ENCODE data around the gene NUDT17. TPM values are rescaled to one million over a fixed set of nuclear protein-coding genes. Genes with fewer than 3 reads are reported as not detected.

Gene NUDT17
- total RNA-seq (1 to 10 TPM; 1.4 to 2.9 (median 1.7) TPM), polyA plus RNA-seq (1 to 10 TPM; 1.6 to 2.7 (median 1.9) TPM)
- long read RNA-seq, donor 1 = 0 reads
- long read RNA-seq, donor 2, partial matches to known transcripts = 1 of 3 reads
- long read RNA-seq, donor 2, other reads (novel, unspliced or antisense) = 2 of 3 reads

DNA sequence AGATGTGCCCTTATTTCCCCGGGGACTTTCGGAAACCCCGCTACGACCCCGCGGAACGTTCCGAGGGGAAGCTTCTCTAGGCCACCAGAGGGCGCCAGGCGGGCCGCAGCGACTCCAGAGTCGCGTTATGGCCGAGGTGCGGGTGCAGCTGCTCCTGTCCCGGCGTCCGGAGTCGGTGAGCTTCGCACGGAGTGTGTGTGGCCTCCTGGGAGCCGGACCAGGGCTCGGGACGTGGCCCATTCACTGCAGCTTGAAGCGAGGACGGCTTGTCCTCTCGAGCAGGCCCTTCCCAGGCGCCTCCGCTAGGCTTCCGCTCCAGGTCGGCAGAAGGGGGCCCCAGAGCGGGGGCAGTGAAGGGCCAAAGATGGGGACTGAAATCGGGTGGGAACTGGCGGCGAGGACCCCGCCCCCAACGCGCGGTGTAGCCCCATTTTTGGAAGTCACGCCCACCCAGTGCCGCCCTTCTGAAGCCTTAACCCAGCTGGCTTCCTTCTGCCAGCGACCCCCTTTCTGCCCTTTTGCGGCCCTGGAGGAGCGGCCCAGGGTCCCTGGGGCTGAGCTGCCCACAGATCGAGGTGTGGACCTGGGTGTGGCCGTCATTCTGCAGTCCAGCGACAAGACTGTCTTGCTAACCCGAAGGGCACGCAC lies at the start of gene NUDT17:
Gene NUDT17 (plus strand): TSS at position 117 of the 648 bp plus-strand sequence. CDS start 11 bp downstream, at position 128.
- Histone ChIP-seq H3K27ac (peak within 1 kb of the TSS; percentile 78), H3K9me3 (no peaks in the 10 kb centered on the region), H3K4me3 (peak within 1 kb of the TSS; percentile 78), H3K36me3 (ENCODE audit: insufficient read depth in 1 of 2, low read depth in 1 of 2) (peaks cover 17 to 64% of the 10 kb centered on the region in 2 donors), H3K4me1 (peaks cover 10% of the 10 kb centered on the region), H3K27me3 (ENCODE audit: insufficient read depth in 3 of 3, low read length in 2 of 3) (no peaks in the 10 kb centered on the region)
- ATAC-seq (peak; percentile 87 to 94 (median 90)), DNase-seq (peak; percentile 84 to 92)
- TF ChIP-seq, protein P1, sequence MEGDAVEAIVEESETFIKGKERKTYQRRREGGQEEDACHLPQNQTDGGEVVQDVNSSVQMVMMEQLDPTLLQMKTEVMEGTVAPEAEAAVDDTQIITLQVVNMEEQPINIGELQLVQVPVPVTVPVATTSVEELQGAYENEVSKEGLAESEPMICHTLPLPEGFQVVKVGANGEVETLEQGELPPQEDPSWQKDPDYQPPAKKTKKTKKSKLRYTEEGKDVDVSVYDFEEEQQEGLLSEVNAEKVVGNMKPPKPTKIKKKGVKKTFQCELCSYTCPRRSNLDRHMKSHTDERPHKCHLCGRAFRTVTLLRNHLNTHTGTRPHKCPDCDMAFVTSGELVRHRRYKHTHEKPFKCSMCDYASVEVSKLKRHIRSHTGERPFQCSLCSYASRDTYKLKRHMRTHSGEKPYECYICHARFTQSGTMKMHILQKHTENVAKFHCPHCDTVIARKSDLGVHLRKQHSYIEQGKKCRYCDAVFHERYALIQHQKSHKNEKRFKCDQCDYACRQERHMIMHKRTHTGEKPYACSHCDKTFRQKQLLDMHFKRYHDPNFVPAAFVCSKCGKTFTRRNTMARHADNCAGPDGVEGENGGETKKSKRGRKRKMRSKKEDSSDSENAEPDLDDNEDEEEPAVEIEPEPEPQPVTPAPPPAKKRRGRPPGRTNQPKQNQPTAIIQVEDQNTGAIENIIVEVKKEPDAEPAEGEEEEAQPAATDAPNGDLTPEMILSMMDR (IDR thresholded peaks at IDR 0.05) = peak; percentile 92
- intact Hi-C loops (cut with DNase I) = loop anchor here (1.0 to 5.0 kb wide), 3 partner anchors 67 to 168 kb away; partner anchors contain the start of gene ITGA10 (in 1 of the 2)
- 2 to 3% (median 2%) methylated on average over 47 to 50 of the region's 50 CpGs for WGBS, 3 donors

DNA sequence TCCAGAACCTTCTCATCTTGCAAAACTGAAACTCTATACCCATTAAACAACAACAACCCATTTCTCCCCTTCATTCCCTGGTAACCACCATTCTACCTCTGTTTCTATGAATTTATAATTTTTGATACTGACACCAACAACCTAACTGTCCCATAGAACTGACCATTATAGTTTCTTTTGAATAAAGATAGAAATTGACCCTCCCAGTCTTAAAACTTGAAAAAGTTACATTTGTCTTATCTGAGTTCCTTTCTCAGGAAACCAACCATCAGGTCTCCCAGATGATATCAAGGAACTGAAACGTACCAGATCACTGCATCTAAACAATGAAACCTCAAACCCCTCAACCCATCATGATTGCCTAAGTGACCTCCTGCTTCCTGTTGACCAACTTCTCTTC lies 48.7 kb upstream of the NUDT17 start:
- no peak for DNase-seq
- peaks cover 0 to 15% of the 10 kb centered on the region in 2 donors for H3K36me3 ChIP-seq (ENCODE audit: insufficient read depth in 1 of 2, low read depth in 1 of 2)
- no peak overlapping the region for H3K27ac ChIP-seq
- no peak overlapping the region for H3K4me3 ChIP-seq
- intact Hi-C loops (cut with DNase I) = no loop called here
- no peak for ATAC-seq
- H3K9me3 ChIP-seq = peaks cover 13% of the 10 kb centered on the region
- TF ChIP-seq, protein P1 (IDR thresholded peaks at IDR 0.05) = no peak
- WGBS, 3 donors = 28 to 90% (median 40%) methylated on average over 1 of the region's 1 CpG
- no peaks in the 10 kb centered on the region for H3K27me3 ChIP-seq (ENCODE audit: insufficient read depth in 3 of 3, low read length in 2 of 3)
- H3K4me1 ChIP-seq = peaks cover 14% of the 10 kb centered on the region

DNA sequence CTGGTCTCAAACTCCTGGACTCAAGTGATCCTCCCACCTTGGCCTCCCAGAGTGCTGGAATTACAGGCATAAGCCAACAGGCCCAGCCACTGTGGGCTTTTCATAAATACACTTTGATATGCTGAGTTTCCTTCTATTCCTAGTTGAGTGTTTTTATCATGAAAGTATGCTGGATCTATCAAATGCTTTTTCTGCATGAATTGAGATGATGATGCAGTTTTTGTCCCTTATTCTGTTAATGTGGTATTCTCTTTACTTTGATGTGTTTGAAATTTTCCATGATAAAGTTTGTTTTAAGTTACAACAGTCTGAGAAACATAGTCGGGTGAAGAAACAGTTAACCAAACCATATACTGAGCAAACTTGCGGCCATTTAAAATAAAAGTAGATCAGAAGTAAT lies 45.6 kb upstream of the NUDT17 start:
- Histone ChIP-seq H3K4me3 (no peak overlapping the region), H3K27me3 (ENCODE audit: insufficient read depth in 3 of 3, low read length in 2 of 3) (no peaks in the 10 kb centered on the region), H3K4me1 (peaks cover 41% of the 10 kb centered on the region), H3K36me3 (ENCODE audit: insufficient read depth in 1 of 2, low read depth in 1 of 2) (no peaks in the 10 kb centered on the region), H3K9me3 (peaks cover 13% of the 10 kb centered on the region), H3K27ac (no peak overlapping the region)
- ATAC-seq (no peak), DNase-seq (no peak)
- TF ChIP-seq, protein P1 (IDR thresholded peaks at IDR 0.05) = no peak
- intact Hi-C loops (cut with DNase I) = no loop called here
- WGBS, 3 donors = 93 to 96% (median 96%) methylated on average over 2 of the region's 2 CpGs

- H3K4me1 ChIP-seq = peaks cover 76% of the 10 kb centered on the region
- DNase-seq (no peak), ATAC-seq (peak in 2 of 4 donors; percentile 14 to 29)
- peak overlapping the region; percentile 83 for H3K27ac ChIP-seq
- no peaks in the 10 kb centered on the region for H3K36me3 ChIP-seq (ENCODE audit: insufficient read depth in 1 of 2, low read depth in 1 of 2)
- intact Hi-C loops (cut with DNase I) = no loop called here
- TF ChIP-seq, protein P1 (IDR thresholded peaks at IDR 0.05) = no peak
- H3K27me3 ChIP-seq (ENCODE audit: insufficient read depth in 3 of 3, low read length in 2 of 3) = no peaks in the 10 kb centered on the region
- H3K4me3 ChIP-seq = no peak overlapping the region
- no peaks in the 10 kb centered on the region for H3K9me3 ChIP-seq
- 37 to 64% (median 57%) methylated on average over 3 of the region's 3 CpGs for WGBS, 3 donors
Observed at GRCh38 chr1:145804235-145805045, 41.0 kb upstream of the NUDT17 start.

Data from psoas muscle (tissue), 8 donors.